KOPT-K1 (cell line): ENCODE results near the gene SRL.
A peak's percentile ranks its signal among the peaks of the same experiment; 100 is the strongest.
"Not testable (repeated sequence)": the region's sequence is repeated elsewhere in the genome, so short reads cannot be mapped to it uniquely, and the experiment has no call there.

ENCODE experiments used
- H3K27ac ChIP-seq: fragments of 200-600 bp; sonication (generic); 2 replicates; pipeline ENCODE4 v1.5.1; 2016; ENCODE audit warnings: antibody characterized with exemption, mild to moderate bottlenecking, low read depth, low read length; ENCODE audit not compliant: poor library complexity, severe bottlenecking
- H3K36me3 ChIP-seq: fragments of 200-600 bp; sonication (generic); 2 replicates; pipeline ENCODE4 v1.5.1; 2017; ENCODE audit warnings: antibody characterized with exemption, mild to moderate bottlenecking, low read length, moderate library complexity; ENCODE audit not compliant: insufficient read depth
- H3K9me3 ChIP-seq: fragments of 200-600 bp; sonication (generic); 2 replicates; pipeline ENCODE4 v1.5.1; 2017; ENCODE audit warnings: antibody characterized with exemption, low read length, mild to moderate bottlenecking; ENCODE audit not compliant: insufficient read depth, poor library complexity, severe bottlenecking

SRL gene

DNA sequence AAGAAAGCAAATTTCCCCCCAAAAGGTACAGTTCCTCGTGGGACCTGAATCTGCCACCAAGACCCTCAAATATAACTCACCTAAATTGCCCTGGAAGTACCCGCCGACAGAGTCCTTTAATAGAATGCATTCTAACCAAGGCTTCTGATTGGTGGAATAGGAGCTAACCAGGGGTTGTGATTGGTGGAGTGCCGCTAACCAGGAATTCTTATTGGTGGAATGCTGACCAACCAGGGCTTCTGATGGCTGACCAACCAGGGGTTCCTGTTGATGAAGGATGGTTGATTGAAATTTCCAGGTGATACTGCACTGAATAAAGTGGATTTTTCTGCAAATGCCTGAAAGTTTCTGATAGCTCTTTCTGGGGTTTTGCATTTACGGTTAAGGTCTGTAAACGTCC lies 24.5 kb upstream of the SRL start:
- H3K27ac ChIP-seq: no peak overlapping the region
- peaks cover 37% of the 10 kb centered on the region for H3K36me3 ChIP-seq
- H3K9me3 ChIP-seq: no peaks in the 10 kb centered on the region

DNA sequence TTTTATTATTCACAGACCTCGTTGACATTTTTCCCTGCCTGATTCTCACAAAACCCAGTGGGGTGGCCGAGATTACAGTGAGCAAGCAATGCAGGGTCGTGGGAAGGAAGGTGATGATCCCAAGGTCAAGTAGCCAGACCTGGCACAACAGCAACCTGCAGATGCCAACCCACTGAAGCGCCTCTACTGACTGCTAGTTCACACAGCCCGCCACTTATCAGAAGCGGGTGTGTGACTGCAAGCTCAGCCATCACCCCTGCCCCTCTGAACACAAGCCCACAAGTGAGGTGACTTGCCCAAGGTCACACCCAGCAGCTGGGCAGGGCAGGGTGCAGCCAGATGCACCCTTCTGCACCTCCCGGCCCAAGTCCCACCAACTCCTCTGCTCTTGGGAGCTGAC lies 23.8 kb upstream of the SRL start:
- H3K36me3 ChIP-seq: peaks cover 44% of the 10 kb centered on the region
- H3K9me3 ChIP-seq: no peaks in the 10 kb centered on the region
- H3K27ac ChIP-seq: no peak overlapping the region

DNA sequence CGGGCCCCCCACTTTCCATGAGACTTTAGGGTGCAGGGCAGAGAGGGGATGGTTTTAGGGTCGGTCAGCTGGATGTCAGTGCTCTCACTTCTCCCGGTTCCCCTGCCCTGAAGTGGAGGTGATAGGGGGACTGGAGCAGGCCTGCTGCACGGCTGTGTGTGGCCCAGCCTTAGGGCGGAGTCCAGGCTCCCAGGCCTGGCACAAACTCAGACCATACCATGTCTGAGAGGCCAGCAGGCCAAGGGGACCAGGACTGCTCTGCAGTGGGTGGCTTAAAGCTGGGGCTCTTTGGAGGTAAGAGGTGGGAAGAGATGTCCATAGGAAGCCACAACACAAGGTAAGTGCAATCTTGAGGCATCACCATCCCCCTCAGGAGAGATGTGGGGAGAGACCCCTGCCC lies 22.7 kb upstream of the SRL start:
- no peaks in the 10 kb centered on the region for H3K9me3 ChIP-seq
- peaks cover 55% of the 10 kb centered on the region for H3K36me3 ChIP-seq
- no peak overlapping the region for H3K27ac ChIP-seq

DNA sequence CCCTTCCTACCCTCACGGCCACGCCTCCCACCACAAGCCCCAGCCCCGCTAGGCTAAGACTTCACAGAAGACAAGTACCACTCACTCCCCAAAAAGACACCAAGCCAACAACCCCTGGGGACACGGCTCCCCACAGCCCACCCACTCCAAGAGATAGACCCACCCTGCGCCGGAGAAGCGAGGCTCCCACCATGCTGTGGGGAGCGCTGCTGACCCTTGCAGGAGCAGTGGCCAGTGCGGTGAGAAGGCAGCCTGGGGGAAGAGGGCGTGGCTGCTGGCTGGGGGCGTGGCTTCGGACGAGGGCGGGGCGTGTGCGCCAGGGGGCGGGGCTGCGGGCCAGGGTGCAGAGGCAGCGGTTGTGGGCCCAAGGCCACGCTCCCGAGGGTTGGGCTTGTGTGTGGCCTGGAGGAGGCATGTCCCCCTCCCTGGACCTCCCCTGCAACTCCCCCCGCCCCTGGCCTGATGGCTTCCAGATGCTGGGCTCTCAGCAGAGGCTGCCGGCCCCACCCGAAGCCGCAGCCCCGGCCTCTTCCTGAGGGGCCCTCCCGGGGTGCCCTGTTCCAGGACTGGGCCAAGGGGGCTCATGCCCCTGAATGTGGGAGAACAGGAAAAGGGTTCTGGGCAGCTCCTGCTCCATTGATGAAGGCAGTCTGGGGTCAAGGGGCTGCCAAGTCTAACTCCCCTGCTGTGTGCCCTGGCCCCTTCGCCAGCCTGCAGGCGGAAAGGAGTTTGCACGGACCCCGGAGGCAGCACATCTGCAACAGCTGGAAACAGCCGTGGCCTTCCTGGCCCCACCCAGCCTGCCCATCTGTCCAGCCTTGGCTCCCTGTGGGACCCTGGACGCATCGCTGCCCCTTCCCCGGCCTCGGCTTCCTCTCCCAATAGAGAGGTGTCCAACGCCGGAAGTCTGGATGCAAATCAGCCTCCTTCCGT lies 21.9 kb upstream of the SRL start:
- H3K36me3 ChIP-seq: peaks cover 63% of the 10 kb centered on the region
- H3K9me3 ChIP-seq: no peaks in the 10 kb centered on the region
- no peak overlapping the region for H3K27ac ChIP-seq

DNA sequence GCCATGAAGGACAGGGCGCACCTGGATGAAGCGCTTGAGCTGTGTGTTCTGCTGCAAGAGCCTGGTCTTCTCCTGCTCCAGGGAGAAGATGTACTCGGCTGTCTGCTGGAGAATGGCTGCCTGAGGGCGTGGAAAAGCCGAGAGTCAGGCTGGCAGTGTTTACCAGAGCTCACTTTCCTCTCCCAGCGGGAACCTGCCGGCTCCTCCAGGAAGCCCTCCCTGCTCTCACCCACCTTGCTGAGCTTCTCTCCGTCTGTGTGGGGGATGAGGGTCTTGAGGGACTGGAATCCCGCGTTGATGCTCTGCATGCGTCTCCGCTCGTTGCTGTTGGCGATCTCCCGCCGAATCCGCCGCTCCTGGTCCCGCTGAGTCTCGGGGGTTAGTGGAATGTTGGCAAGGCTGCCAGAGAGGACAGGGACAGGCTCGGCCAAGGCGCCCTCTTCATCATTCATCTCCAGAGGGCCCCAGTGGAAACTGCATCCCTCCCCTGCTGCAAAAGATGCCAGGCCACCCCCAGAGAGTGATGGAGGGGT lies 20.5 kb upstream of the SRL start:
- Histone ChIP-seq H3K27ac (no peak overlapping the region), H3K36me3 (peaks cover 68% of the 10 kb centered on the region), H3K9me3 (no peaks in the 10 kb centered on the region)

DNA sequence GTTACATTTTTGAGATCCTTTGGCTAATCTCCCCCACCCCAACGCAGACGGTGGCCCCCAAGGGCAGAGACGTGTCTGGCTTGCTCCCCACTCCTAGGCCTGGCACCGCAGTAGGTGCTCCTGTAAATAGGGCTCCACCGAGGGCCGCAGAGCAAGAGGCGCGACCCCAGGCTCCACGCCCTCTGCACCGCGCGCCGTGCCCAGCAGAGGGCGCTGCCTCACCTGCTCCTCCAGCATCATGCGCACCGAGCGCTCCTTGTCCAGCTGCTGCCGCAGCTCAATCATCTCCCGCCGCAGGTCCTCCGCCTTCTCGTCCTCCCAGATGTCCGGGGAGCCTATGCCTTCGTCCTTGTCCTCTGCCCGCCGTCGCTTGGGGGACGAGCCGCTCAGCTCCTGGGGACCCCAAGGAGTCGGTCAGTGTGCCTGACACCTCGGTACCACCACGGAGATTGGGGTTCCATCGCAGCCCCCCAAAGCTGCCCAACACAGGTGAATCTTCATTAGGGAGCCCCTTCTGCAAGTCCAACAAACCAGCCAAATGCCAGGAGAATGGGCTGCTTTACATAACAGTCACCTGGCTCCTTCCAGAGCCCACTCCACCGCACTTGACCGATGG lies 19.8 kb upstream of the SRL start:
- Histone ChIP-seq H3K36me3 (peaks cover 68% of the 10 kb centered on the region), H3K27ac (no peak overlapping the region), H3K9me3 (no peaks in the 10 kb centered on the region)

DNA sequence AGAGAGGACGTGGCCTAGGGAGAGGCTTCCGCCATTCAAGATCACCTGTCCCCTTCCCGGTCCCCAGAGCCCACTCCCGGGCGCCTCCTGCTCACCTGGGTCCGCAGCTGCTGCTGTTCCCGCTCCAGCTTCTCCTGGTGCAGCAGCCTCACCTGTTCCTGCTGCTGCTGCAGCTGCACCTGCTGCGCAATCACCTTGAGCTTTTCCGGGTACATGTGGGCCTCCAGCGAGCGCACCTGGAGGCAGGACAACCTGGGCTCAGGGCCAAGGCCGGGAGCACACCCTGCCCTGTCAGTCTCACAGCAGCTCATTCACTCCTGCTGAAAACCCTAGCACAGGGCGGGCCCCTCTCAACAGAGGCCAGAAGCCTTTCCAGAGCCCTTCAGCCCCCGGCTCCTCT lies 18.5 kb upstream of the SRL start:
- peaks cover 74% of the 10 kb centered on the region for H3K36me3 ChIP-seq
- no peaks in the 10 kb centered on the region for H3K9me3 ChIP-seq
- no peak overlapping the region for H3K27ac ChIP-seq

DNA sequence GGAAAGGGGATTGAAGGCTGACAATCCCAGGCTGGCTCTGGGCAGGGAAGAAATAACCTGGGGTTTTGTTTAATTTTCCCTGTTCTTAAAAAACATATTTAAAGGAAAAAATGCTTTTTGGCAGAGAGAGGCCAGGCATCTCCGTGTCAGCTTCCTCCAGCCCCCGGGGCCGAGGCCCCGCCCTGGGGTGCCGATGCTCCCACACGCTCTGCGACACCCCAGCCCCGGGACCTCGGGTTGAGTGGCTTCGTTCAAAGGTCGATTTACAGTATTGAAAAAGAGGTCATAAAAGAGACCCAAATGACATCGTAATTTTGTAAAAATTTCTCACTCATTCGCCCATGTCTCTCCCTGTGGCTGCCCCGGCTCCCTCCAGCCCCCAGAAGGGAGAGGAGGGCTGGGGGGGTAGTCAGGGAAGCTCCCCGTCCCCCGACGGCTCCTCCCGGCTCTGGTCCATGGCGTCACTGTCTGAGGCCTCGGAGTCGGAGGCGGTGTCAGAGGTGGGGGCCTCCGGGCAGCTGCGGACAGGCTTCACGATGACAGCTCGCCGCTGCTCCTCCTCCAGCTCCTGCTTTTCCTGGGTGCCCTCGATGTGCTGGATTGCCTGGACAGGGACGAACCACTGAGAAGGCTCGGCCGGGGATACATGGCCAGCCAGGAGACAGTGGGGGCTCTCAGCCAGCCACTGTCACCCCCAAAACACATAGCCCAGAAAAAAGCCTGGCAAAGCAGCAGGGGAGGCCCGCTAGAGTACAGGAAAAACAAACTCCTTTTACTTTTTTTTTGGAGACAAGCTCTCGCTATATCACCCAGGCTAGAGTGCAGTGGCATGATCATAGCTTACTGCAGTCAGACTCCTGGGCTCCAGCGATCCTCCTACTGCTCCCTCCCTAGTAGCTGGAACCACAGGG lies 16.0 kb upstream of the SRL start:
- Histone ChIP-seq H3K9me3 (no peaks in the 10 kb centered on the region), H3K36me3 (peaks cover 71% of the 10 kb centered on the region), H3K27ac (no peak overlapping the region)

DNA sequence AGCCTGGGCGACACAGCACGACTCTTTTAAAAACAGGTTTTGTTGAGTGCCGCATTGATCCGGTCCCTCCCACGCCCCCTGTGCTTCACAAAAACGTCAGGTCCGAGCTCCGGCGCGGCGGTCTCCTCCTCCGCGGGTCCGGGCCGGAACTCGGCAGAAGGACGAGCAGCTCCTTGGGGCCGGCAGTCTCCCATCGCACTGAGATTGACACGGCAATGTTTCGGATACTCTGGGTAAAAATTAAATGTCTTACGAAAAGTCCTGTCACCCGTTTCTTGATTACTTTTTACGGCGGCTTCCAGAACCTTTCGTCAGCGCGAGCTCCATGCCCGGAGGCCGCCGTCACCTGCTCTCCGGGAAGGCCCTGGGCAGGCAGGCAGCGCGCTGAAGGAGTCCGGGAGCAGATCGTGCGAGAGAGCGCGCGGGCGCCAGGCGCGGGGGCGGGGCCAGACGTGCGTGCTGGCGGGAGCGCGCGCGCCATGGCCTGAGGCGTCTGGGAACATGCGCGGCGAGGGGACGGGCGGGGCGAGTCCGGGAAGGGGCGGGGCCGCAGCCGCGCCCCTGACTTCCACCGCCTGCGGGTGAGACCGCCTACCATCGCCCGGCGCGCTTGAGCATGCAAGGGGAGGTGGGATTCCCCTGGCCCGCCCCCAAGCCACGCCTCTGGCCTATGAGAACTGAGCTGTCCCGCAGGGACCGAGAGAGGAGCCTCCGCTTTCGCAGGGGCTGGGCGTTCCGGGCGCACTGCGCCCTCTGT lies 11.7 kb upstream of the SRL start:
- Histone ChIP-seq H3K36me3 (peaks cover 29% of the 10 kb centered on the region), H3K9me3 (no peaks in the 10 kb centered on the region), H3K27ac (peak overlapping the region; percentile 62)

DNA sequence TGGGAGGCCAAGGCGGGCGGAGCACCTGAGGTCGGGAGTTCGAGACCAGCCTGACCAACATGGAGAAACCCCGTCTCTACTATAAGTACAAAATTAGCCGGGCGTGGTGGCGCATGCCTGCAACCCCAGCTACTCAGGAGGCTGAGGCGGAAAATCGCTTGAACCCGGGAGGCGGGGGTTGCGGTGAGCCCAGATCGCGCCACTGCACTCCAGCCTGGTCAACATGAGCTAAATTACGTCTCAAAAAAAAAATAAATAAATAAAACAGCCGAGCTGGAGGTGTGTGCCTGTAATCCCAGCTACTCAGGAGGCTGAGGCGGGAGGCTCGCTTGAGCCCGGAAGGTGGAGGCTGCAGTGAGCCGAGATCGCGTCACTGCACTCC lies 11.1 kb upstream of the SRL start:
- Histone ChIP-seq H3K27ac (peak overlapping the region; percentile 62), H3K36me3 (peaks cover 23% of the 10 kb centered on the region)
- not testable (repeated sequence) for H3K9me3 ChIP-seq

DNA sequence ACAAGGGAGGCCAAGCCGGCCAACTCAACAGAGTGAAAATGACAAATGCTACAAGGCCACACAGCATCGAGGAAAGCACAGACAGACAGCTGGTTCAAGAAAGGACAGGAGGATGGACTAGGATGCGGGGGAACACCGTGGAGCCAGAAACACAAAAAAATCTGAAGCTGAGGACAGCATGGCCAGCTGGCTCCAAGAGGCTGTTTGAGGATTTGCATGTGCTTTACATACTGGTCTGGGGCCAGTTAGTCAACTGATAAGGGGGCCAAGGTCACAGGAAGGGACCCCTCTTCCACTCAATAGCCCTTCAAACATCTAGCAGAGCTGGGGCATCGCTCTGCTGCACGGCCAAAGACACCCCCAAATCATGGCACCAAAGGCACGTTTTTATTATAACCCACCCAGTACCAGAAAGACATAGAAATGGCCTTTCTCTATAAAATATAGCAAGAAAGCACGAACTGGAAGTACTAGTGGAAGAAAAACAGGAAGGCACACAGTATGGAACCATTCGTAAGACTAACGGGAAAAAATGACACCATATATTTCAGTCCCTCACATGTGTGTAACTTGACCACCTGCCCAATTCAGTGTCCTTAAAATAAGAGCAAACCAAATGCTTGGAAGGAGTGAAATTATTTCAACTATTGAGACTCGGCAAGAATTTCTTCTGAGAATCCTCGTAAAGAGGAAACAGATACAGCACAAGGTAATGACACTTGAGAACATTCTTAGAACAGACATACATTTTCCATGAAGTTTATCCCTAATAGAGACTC lies 7.8 kb upstream of the SRL start:
- Histone ChIP-seq H3K27ac (no peak overlapping the region), H3K9me3 (no peaks in the 10 kb centered on the region), H3K36me3 (no peaks in the 10 kb centered on the region)

DNA sequence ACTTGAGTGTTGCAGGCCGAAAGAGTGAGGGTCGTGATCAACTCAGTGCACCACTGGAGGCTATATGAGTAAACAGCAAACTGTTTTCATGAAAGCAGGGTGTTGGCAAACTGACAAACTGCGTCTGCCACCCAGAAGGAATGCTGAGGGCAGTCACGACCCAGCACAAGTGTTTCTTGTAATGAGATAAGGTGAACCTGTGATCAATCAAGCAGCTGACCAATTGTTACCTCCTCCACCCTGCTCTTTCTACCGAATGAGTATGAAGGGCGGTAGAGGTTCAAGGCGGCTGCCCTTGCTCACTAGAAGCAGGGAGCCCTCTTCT lies 5.5 kb upstream of the SRL start:
- peak overlapping the region; percentile 32 for H3K27ac ChIP-seq
- no peaks in the 10 kb centered on the region for H3K9me3 ChIP-seq
- H3K36me3 ChIP-seq: no peaks in the 10 kb centered on the region

DNA sequence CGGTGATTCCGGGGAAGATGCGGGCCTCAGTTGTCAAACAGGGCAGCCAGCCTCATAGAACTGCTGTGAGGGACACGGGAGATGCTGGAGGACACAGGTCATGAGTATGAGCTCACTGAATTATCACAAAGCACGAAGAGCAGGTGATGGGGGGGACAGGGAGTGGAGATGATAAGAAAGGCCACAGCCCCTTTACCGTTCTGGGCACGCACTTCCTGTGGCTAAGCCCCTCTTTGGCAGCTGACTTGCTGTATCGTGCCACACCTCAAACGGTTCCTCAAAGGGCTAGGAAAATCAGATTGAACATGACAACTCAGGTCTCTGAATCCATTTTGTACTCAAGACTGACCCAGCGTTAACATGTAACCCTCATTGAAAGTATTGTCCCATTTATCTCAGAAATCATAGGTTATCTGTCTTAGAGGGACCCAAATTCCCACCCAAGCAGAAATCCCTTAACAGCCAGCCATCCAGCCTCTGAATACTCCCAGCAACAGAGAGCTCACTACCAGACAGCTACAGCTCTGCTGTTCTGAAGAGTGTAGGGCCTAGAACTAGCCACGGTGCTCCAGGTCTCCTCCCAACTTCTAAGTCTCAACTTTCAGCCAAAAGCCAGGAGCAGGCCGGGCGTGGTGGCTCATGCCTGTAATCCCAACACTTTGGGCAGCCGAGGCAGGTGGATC lies 5.0 kb upstream of the SRL start:
- peak overlapping the region; percentile 32 for H3K27ac ChIP-seq
- no peaks in the 10 kb centered on the region for H3K9me3 ChIP-seq
- H3K36me3 ChIP-seq: no peaks in the 10 kb centered on the region
